Endodermal cell (in vitro differentiated cells): Measurements from ENCODE around the gene PDCD2L. TPM values are rescaled to one million over a fixed set of nuclear protein-coding genes. Genes with fewer than 3 reads are reported as not detected.

ENCODE experiments used
- DNase-seq: peaks from one replicate; pipeline ENCODE4 v3.0.0-alpha.2; 2017
- H3K27ac ChIP-seq: 2 replicates; pipeline ENCODE4 v1.5.1; 2013; ENCODE audit warnings: mild to moderate bottlenecking, low read depth, low read length, moderate library complexity
- H3K27me3 ChIP-seq: 2 replicates; pipeline ENCODE4 v1.6.1; 2013; ENCODE audit warnings: mild to moderate bottlenecking, low read length, moderate library complexity; ENCODE audit not compliant: insufficient read depth, control insufficient read depth, poor library complexity, severe bottlenecking
- H3K36me3 ChIP-seq: 2 replicates; pipeline ENCODE4 v1.7.0; 2013; ENCODE audit warnings: mild to moderate bottlenecking, low read length, moderate library complexity; ENCODE audit not compliant: control insufficient read depth, insufficient read depth
- H3K4me1 ChIP-seq: one replicate; pipeline ENCODE4 v1.7.0; 2013; ENCODE audit warnings: low read length; ENCODE audit not compliant: control insufficient read depth, insufficient read depth
- H3K4me3 ChIP-seq: 2 replicates; pipeline ENCODE4 v1.5.1; 2013; ENCODE audit warnings: mild to moderate bottlenecking, low read length, moderate library complexity
- H3K9ac ChIP-seq: 2 replicates; pipeline ENCODE4 v1.6.1; 2013; ENCODE audit warnings: mild to moderate bottlenecking, low read length, moderate library complexity; ENCODE audit not compliant: poor library complexity, severe bottlenecking; ENCODE audit errors: extremely low read depth
- H3K9me3 ChIP-seq: 2 replicates; pipeline ENCODE4 v1.6.1; 2013; ENCODE audit warnings: mild to moderate bottlenecking, low read length, moderate library complexity; ENCODE audit not compliant: control insufficient read depth
- H3K27ac Mint-ChIP-seq: 2 replicates; pipeline ENCODE4 v1.8.0; 2020; ENCODE audit warnings: mixed read lengths
- H3K27me3 Mint-ChIP-seq: 2 replicates; pipeline ENCODE4 v1.8.0; 2021; ENCODE audit warnings: mild to moderate bottlenecking, mixed read lengths; ENCODE audit not compliant: insufficient read depth
- H3K36me3 Mint-ChIP-seq: 2 replicates; pipeline ENCODE4 v1.8.0; 2020; ENCODE audit warnings: low read depth, mixed read lengths
- H3K4me1 Mint-ChIP-seq: 2 replicates; pipeline ENCODE4 v1.8.0; 2020; ENCODE audit warnings: mixed read lengths
- H3K4me3 Mint-ChIP-seq: 2 replicates; pipeline ENCODE4 v1.8.0; 2020; ENCODE audit warnings: mild to moderate bottlenecking, moderate library complexity, mixed read lengths
- H3K9me3 Mint-ChIP-seq: 2 replicates; pipeline ENCODE4 v1.8.0; 2020; ENCODE audit warnings: mild to moderate bottlenecking, mixed read lengths
- CTCF ChIP-seq: fragments of 200-600 bp; sonication (generic); conservative IDR thresholded peaks from 2 replicates; pipeline ENCODE4 v1.5.0; 2021; ENCODE audit warnings: antibody characterized with exemption, mild to moderate bottlenecking
- whole genome bisulfite sequencing, 2 experiments: methylation state at CpG; one replicate each; pipeline versions ENCODE4 v1.1.5 to v1.1.7; 2013; ENCODE audit warnings: missing lambda C conversion rate in 2 of 2, mixed read lengths in 1 of 2; ENCODE audit not compliant: insufficient coverage in 1 of 2, insufficient read length in 1 of 2; 5-methylcytosine and 5-hydroxymethylcytosine counted together
- total RNA-seq, 2 donors: library from RNA; stranded (reverse); fragmentation: NEBNext Ultra II Directional in 1 of 2; extraction: Animal tissue kit (Norgen Biotek cat#: 25700) in 1 of 2; gene quantifications; 2 replicates in 1 of 2; 3 replicates in 1 of 2; pipeline ENCODE4 v1.2.1, GENCODE V29; 2021

PDCD2L gene
- total RNA-seq, 2 donors from 2014 or later: 25.0 to 25.1 TPM

DNA sequence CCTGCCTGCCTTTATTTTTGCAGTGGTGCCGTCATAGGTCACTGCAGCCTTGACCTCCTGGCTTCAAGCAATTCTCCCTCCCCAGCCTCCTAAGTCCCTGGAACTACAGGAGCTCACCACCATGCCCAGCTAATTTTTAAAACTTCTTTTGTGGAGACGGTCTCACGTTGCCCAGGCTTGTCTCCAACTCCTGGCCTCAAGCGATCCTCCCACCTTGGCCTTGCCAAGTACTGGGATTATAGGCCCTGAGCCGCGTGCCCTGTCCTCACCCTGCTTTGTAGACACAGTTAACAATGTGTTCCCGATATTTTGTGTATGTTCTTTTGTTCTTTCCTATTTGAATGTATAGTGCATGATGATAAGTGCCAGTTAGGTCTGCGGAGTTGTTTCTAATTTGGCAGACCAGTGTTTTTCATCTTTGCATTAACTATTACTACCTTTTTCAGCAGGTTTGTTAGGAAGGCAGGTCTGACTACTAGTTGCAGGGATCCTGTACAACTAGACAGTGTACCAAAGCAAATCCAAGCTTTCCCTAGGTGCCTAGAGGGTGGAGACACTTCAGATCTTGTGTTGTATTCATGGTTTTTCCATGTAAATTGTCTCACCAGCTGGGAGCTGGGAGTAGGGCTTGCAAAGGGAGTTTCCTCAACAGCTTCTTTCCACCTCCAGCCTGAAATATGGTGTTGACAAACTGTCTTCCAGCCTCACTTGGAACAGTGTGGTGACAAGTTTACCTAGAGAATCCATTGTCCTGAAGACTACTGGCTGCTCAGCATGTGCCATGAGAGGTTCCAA is 67.9 kb downstream of the PDCD2L start:
- Mint-ChIP-seq H3K27ac (peak overlapping the region; percentile 45), H3K4me3 (no peak overlapping the region), H3K27me3 (no peaks in the 10 kb centered on the region), H3K4me1 (peaks cover 12% of the 10 kb centered on the region), H3K36me3 (peaks cover 56% of the 10 kb centered on the region), H3K9me3 (no peaks in the 10 kb centered on the region)
- no peak for TF ChIP-seq CTCF
- no peaks in the 10 kb centered on the region for H3K27me3 ChIP-seq
- H3K4me1 ChIP-seq: no peaks in the 10 kb centered on the region
- no peak overlapping the region for H3K9ac ChIP-seq
- H3K27ac ChIP-seq: no peak overlapping the region
- no peak overlapping the region for H3K4me3 ChIP-seq
- H3K9me3 ChIP-seq: no peaks in the 10 kb centered on the region
- no peak for DNase-seq
- WGBS, 2 experiments: 90 to 96% methylated on average over 4 to 8 of the region's 8 CpGs
- peaks cover 72% of the 10 kb centered on the region for H3K36me3 ChIP-seq

DNA sequence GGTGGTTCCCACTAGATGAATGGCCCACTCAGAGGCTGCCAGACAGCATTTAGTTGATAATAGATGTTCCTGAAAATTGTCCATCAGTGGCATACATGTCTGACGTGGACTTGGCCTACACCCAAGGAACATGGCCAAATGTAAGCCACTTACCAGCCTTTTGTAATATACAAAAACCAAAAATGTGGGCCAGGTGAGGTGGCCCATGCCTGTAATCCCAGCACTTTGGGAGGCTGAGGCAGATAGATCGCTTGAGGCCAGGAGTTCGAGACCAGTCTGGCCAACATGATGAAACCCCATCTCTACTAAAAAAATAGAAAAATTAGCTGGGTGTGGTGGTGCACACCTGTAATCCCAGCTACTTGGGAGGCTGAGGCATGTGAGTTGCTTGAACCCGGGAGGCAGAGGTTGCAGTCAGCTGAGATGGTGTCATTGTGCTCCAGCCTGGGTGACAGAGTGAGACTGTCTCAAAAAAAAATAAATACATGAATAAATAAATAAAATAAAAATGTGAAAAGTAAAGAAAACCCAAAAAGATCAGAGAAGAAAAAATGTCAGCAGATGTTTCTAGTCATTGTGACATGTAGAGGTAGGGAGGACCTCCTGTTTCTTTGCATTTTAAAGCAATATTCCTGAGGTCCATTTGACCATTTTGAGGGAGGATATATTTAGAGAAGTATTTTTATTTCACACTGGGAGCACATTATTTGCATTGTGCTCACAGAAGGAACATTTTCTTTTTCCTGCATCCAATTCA is 70.2 kb downstream of the PDCD2L start:
- H3K27ac ChIP-seq: no peak overlapping the region

More for the DNA sequence above, 70.2 kb downstream of the PDCD2L start:
- DNase-seq: no peak
- 79 to 92% methylated on average over 2 to 4 of the region's 4 CpGs for WGBS, 2 experiments
- Histone ChIP-seq H3K27me3 (no peaks in the 10 kb centered on the region), H3K4me1 (no peaks in the 10 kb centered on the region), H3K9ac (no peak overlapping the region), H3K36me3 (peaks cover 49% of the 10 kb centered on the region), H3K9me3 (peaks cover 3% of the 10 kb centered on the region), H3K4me3 (no peak overlapping the region)
- Mint-ChIP-seq H3K27ac (no peak overlapping the region), H3K4me1 (peaks cover 12% of the 10 kb centered on the region), H3K4me3 (no peak overlapping the region), H3K36me3 (peaks cover 39% of the 10 kb centered on the region), H3K27me3 (peaks cover 5% of the 10 kb centered on the region), H3K9me3 (peaks cover 7% of the 10 kb centered on the region)
- TF ChIP-seq CTCF: no peak
